ENCODE measurements around the gene POMGNT1.
"Not testable (repeated sequence)": the region's sequence is repeated elsewhere in the genome, so short reads cannot be mapped to it uniquely, and the experiment has no call there.

GRCh38 chr1:46231231-46231630 is 33.0 kb upstream of the POMGNT1 start:
- TF ChIP-seq CTCF (IDR thresholded peaks at IDR 0.05; ENCODE audit: insufficient read depth, low read length, poor library complexity, severe bottlenecking); EZH2phosphoT487 (conservative IDR thresholded peaks at IDR 0.05; ENCODE audit: low read length): not testable (repeated sequence)
